H1 (cell line): ENCODE results near the gene BABAM2. TPM values are rescaled to one million over a fixed set of nuclear protein-coding genes. Genes with fewer than 3 reads are reported as not detected.

Experiments
- CTCF ChIA-PET: fragments of 300-600 bp; sonication (Branson Sonifier 250); formaldehyde crosslinking; loops from one replicate; lab custom pipeline; 2021; ENCODE audit not compliant: partially characterized antibody; lab: Charles Lee
- POLR2A ChIA-PET: fragments of 300-600 bp; sonication (Branson Sonifier 250); formaldehyde crosslinking; loops from one replicate; lab custom pipeline; 2021; ENCODE audit warnings: inconsistent platforms; ENCODE audit not compliant: partially characterized antibody; lab: Charles Lee
- DNase-seq, 2 experiments: peaks; one replicate each; pipeline versions ENCODE4 v3.0.0 to v3.0.0-alpha.2; 2010 to 2022; ENCODE audit warnings: low spot score in 2 of 2, low read depth in 1 of 2, mixed read lengths in 1 of 2
- FAIRE-seq: peaks from 2 replicates; lab custom pipeline; 2011; peaks lifted over from hg19 to GRCh38; lab: Jason Lieb, UNC
- H2AFZ ChIP-seq: 2 replicates; pipeline ENCODE4 v1.8.1; 2012; ENCODE audit warnings: low read length, inconsistent platforms
- H2AK5ac ChIP-seq: 2 replicates; pipeline ENCODE4 v1.6.1; 2013; ENCODE audit warnings: low read depth, low read length
- H2BK120ac ChIP-seq: replicated peaks from 2 replicates; pipeline ENCODE3; 2013; ENCODE audit warnings: low read depth, low read length, inconsistent platforms
- H2BK12ac ChIP-seq: 2 replicates; pipeline ENCODE4 v1.6.1; 2013; ENCODE audit warnings: low read depth, low read length
- H2BK15ac ChIP-seq: 2 replicates; pipeline ENCODE4 v1.6.1; 2013; ENCODE audit warnings: low read length
- H2BK20ac ChIP-seq: 2 replicates; pipeline ENCODE4 v1.6.1; 2013; ENCODE audit warnings: low read length
- H2BK5ac ChIP-seq: 2 replicates; pipeline ENCODE4 v1.6.1; 2013; ENCODE audit warnings: low read depth, low read length
- H3K14ac ChIP-seq: 2 replicates; pipeline ENCODE4 v1.6.1; 2013; ENCODE audit warnings: inconsistent platforms; ENCODE audit not compliant: insufficient read length
- H3K18ac ChIP-seq: 2 replicates; pipeline ENCODE4 v1.6.1; 2013; ENCODE audit warnings: low read length; ENCODE audit errors: extremely low read depth
- H3K23ac ChIP-seq: 2 replicates; pipeline ENCODE4 v1.6.1; 2013; ENCODE audit warnings: inconsistent platforms; ENCODE audit not compliant: insufficient read length
- H3K23me2 ChIP-seq: 2 replicates; pipeline ENCODE4 v1.6.1; 2013; ENCODE audit warnings: low read depth, low read length
- H3K27ac ChIP-seq: 2 replicates; pipeline ENCODE4 v1.6.1; 2011; ENCODE audit warnings: low read depth, low read length, inconsistent platforms
- H3K27me3 ChIP-seq, 4 experiments: replicated peaks in 1 of 4; 1 replicate in 1 of 4; 2 replicates in 3 of 4; pipeline versions ENCODE4 v1.6.1 to v1.8.1; 2011 to 2013; ENCODE audit warnings: low read length in 3 of 4, mild to moderate bottlenecking in 3 of 4, inconsistent platforms in 2 of 4, mixed read lengths in 2 of 4, moderate library complexity in 1 of 4; ENCODE audit not compliant: control insufficient read depth in 3 of 4, insufficient read depth in 3 of 4; ENCODE audit errors: extremely low read depth in 1 of 4
- H3K36me3 ChIP-seq, 4 experiments: 2 replicates each; pipeline versions ENCODE4 v1.6.1 to v1.8.1; 2011 to 2013; ENCODE audit warnings: mild to moderate bottlenecking in 4 of 4, low read length in 3 of 4, moderate library complexity in 2 of 4, control low read depth in 1 of 4, inconsistent platforms in 1 of 4; ENCODE audit not compliant: insufficient read depth in 4 of 4, control insufficient read depth in 2 of 4
- H3K4ac ChIP-seq: replicated peaks from 2 replicates; pipeline ENCODE3; 2013; ENCODE audit warnings: low read length, low read depth, mixed read lengths, inconsistent platforms; ENCODE audit not compliant: insufficient read length
- H3K4me1 ChIP-seq, 4 experiments: replicated peaks in 1 of 4; 1 replicate in 1 of 4; 2 replicates in 3 of 4; pipeline versions ENCODE4 v1.6.1 to v1.8.1; 2011 to 2013; ENCODE audit warnings: low read length in 3 of 4, inconsistent platforms in 2 of 4, mixed read lengths in 1 of 4; ENCODE audit not compliant: insufficient read depth in 4 of 4, control insufficient read depth in 3 of 4
- H3K4me2 ChIP-seq, 2 experiments: 2 replicates each; pipeline versions ENCODE4 v1.6.1 to v1.8.1; 2011 to 2013; ENCODE audit warnings: low read depth in 2 of 2, low read length in 2 of 2, control low read depth in 1 of 2, inconsistent platforms in 1 of 2, mild to moderate bottlenecking in 1 of 2; ENCODE audit not compliant: insufficient read depth in 1 of 2
- H3K4me3 ChIP-seq, 4 experiments: fragments of 200-600, 300-600 bp in 1 of 4; sonication (generic), shearing (Covaris generic), sonication (Bioruptor Twin) in 1 of 4; 2 replicates each; pipeline versions ENCODE4 v1.5.1 to v1.8.1; 2011 to 2016; ENCODE audit warnings: low read length in 4 of 4, low read depth in 3 of 4, control low read depth in 2 of 4, inconsistent platforms in 2 of 4, mild to moderate bottlenecking in 2 of 4, mixed read lengths in 1 of 4, moderate library complexity in 1 of 4; ENCODE audit not compliant: insufficient read depth in 2 of 4; ENCODE audit errors: extremely low read depth in 1 of 4
- H3K56ac ChIP-seq: replicated peaks from 2 replicates; pipeline ENCODE3; 2013; ENCODE audit warnings: low read depth, mild to moderate bottlenecking, mixed read lengths, low read length, inconsistent platforms; ENCODE audit not compliant: insufficient read length
- H3K79me1 ChIP-seq: 2 replicates; pipeline ENCODE4 v1.6.1; 2013; ENCODE audit warnings: low read depth, low read length, control low read depth
- H3K79me2 ChIP-seq, 2 experiments: 2 replicates each; pipeline versions ENCODE4 v1.6.1 to v1.8.1; 2012 to 2013; ENCODE audit warnings: low read length in 2 of 2, mild to moderate bottlenecking in 2 of 2, inconsistent platforms in 1 of 2; ENCODE audit not compliant: insufficient read depth in 2 of 2, control insufficient read depth in 1 of 2
- H3K9ac ChIP-seq, 4 experiments: replicated peaks in 1 of 4; 1 replicate in 1 of 4; 2 replicates in 3 of 4; pipeline versions ENCODE4 v1.6.1 to v1.8.1; 2011 to 2013; ENCODE audit warnings: low read depth in 3 of 4, low read length in 3 of 4, control low read depth in 2 of 4, mild to moderate bottlenecking in 2 of 4, moderate library complexity in 2 of 4, inconsistent platforms in 1 of 4; ENCODE audit errors: extremely low read depth in 1 of 4
- H3K9me3 ChIP-seq, 2 experiments: 2 replicates each; pipeline versions ENCODE4 v1.6.1 to v1.8.1; 2012 to 2013; ENCODE audit warnings: mild to moderate bottlenecking in 2 of 2, moderate library complexity in 2 of 2, control low read depth in 1 of 2, inconsistent platforms in 1 of 2, low read depth in 1 of 2, low read length in 1 of 2, mixed read lengths in 1 of 2; ENCODE audit not compliant: insufficient read depth in 2 of 2
- H4K20me1 ChIP-seq, 2 experiments: replicated peaks in 1 of 2; 2 replicates each; pipeline versions ENCODE3 to v1.8.1; 2011 to 2013; ENCODE audit warnings: inconsistent platforms in 2 of 2, low read length in 2 of 2, mild to moderate bottlenecking in 1 of 2; ENCODE audit not compliant: insufficient read depth in 2 of 2, control insufficient read depth in 1 of 2
- H4K5ac ChIP-seq: 2 replicates; pipeline ENCODE4 v1.6.1; 2013; ENCODE audit warnings: low read length, low read depth, mixed read lengths, inconsistent platforms; ENCODE audit not compliant: insufficient read length
- H4K8ac ChIP-seq: 2 replicates; pipeline ENCODE4 v1.8.0; 2013; ENCODE audit warnings: mild to moderate bottlenecking, moderate library complexity, low read length, inconsistent platforms; ENCODE audit not compliant: insufficient read depth; ENCODE audit errors: extremely low read depth
- H4K91ac ChIP-seq: replicated peaks from 2 replicates; pipeline ENCODE3; 2013; ENCODE audit warnings: low read length, mixed read lengths, inconsistent platforms; ENCODE audit not compliant: insufficient read length
- CBX8 ChIP-seq: fragments of 300-800, 300-1000 bp; sonication (generic); IDR thresholded peaks from 2 replicates; pipeline ENCODE4 v1.7.1; 2016; ENCODE audit warnings: low read depth, low read length, borderline replicate concordance
- EZH2 ChIP-seq: fragments of 200-600 bp; sonication (generic); IDR thresholded peaks from 2 replicates; pipeline ENCODE4 v1.7.1; 2012; ENCODE audit warnings: low read depth, mild to moderate bottlenecking, moderate library complexity, low read length, inconsistent platforms; ENCODE audit not compliant: severe bottlenecking
- FOSL1 ChIP-seq: IDR thresholded peaks from 2 replicates; pipeline ENCODE4 v1.6.1; 2011; ENCODE audit warnings: mild to moderate bottlenecking, low read depth, low read length, moderate library complexity; ENCODE audit not compliant: insufficient read depth
- GABPA ChIP-seq: IDR thresholded peaks from 2 replicates; pipeline ENCODE4 v1.6.1; 2011; ENCODE audit warnings: mild to moderate bottlenecking, low read length, moderate library complexity, borderline replicate concordance; ENCODE audit not compliant: insufficient read depth
- NRF1 ChIP-seq: IDR thresholded peaks from 2 replicates; pipeline ENCODE4 v1.6.1; 2011; ENCODE audit warnings: mild to moderate bottlenecking, low read depth, low read length, improper control_type of control experiment
- RNF2 ChIP-seq: fragments of 200-900, 300-1000 bp; sonication (generic); IDR thresholded peaks from 2 replicates; pipeline ENCODE4 v1.7.1; 2016; ENCODE audit warnings: borderline replicate concordance, low read depth, mild to moderate bottlenecking, antibody characterized with exemption, low read length; ENCODE audit not compliant: poor library complexity, severe bottlenecking; ENCODE audit errors: missing control alignments
- SIN3A ChIP-seq, 2 experiments: IDR thresholded peaks in 1 of 2; conservative IDR thresholded peaks in 1 of 2; 2 replicates each; pipeline ENCODE4 v1.6.1; 2011 to 2012; ENCODE audit warnings: low read length in 2 of 2, improper control_type of control experiment in 1 of 2, low read depth in 1 of 2, mild to moderate bottlenecking in 1 of 2
- WGBS, 2 experiments: shearing (Covaris generic) in 1 of 2; methylation state at CpG; one replicate each; pipeline versions ENCODE4 v1.1.6 to v1.1.7; 2013 to 2015; ENCODE audit warnings: low lambda C conversion rate in 2 of 2, mixed read lengths in 2 of 2, inconsistent platforms in 1 of 2, low coverage in 1 of 2, missing lambda C conversion rate in 1 of 2; ENCODE audit not compliant: insufficient replicate concordance in 2 of 2, insufficient coverage in 1 of 2, insufficient read length in 1 of 2; ENCODE audit errors: extremely low coverage in 1 of 2, missing lambda C conversion rate in 1 of 2; 5-methylcytosine and 5-hydroxymethylcytosine counted together
- polyA plus RNA-seq, 7 experiments: library from polyadenylated mRNA; depleted of rRNA in 3 of 7; stranded (reverse) in 5 of 7; unstranded in 2 of 7; fragments of >200 nt in 5 of 7; fragments of 200-250 nt in 2 of 7; gene quantifications; 1 replicate in 5 of 7; 2 replicates in 1 of 7; 4 replicates in 1 of 7; pipeline versions ENCODE4 v1.2.1 to v1.2.3, GENCODE V29; 2011 to 2013; ENCODE audit warnings: missing spikeins in 2 of 7, mixed read lengths in 2 of 7
- total RNA-seq: library from RNA; stranded (reverse); fragmentation: NEBNext Ultra II Directional; extraction: Animal tissue kit (Norgen Biotek cat#: 25700); gene quantifications from 2 replicates; pipeline ENCODE4 v1.2.1, GENCODE V29; 2021

Gene BABAM2
- total and polyA plus RNA-seq, 2 of the 8 experiments (the other 6 are each of a cell fraction or from before 2014, with no cell fraction given) = 15.8 to 20.9 TPM

DNA sequence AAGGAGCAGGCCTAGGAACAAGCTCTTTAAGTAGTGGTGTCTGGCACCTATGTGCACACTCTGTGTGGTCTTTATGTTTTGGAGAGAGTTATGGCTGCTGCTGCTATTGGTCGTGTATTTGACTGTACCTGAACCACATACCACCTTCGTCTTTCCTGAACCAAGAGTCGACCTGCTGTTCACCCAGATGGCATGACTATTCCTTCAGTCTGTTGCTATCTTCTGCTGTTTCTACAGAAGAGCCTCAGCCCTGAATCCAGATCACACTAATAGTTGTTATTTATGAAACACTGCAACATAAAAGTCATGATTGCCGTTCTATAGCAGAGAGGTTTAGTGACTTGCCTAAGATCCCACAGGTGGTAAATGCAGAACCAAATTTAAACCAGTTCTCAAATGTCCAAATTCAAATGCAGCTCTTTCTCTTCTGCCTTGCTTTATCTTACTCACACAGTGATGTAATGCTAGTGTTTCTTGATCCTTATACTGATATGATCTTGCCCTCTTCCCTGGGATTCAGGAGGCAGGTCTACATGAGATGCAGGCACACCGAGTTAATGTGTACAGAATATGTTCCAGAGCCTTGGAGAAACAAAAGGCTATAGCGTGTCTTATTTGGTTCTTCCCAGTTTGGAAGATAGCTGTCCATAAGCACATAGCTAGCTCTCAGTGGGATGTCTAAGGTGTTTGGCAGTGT lies 380.1 kb downstream of the BABAM2 start:
- FAIRE-seq = no peak
- Histone ChIP-seq H3K9me3 (no peaks in the 10 kb centered on the region), H3K14ac (no peak overlapping the region), H4K8ac (no peak overlapping the region), H4K20me1 (no peaks in the 10 kb centered on the region), H4K5ac (no peak overlapping the region), H2AFZ (no peak overlapping the region), H2BK120ac (no peak overlapping the region), H3K9ac (no peak overlapping the region), H3K56ac (no peak overlapping the region), H3K23ac (no peak overlapping the region), H3K36me3 (no peaks in the 10 kb centered on the region), H3K79me1 (no peaks in the 10 kb centered on the region), H3K4me1 (peaks cover 0 to 10% (median 8%) of the 10 kb centered on the region in 4 experiments; a peak in 5 of 7 replicates), H3K4me2 (no peak overlapping the region), H2BK5ac (no peak overlapping the region), H3K27me3 (no peaks in the 10 kb centered on the region), H3K4me3 (no peak overlapping the region), H3K23me2 (no peaks in the 10 kb centered on the region; the same call in 1 of the 2 replicates), H3K4ac (no peak overlapping the region), H4K91ac (no peak overlapping the region), H2BK12ac (no peak overlapping the region), H3K18ac (no peak overlapping the region), H3K79me2 (no peaks in the 10 kb centered on the region), H2AK5ac (peak overlapping the region; percentile 75; the same call in 1 of the 2 replicates), H3K27ac (no peak overlapping the region), H2BK20ac (no peak overlapping the region), H2BK15ac (no peak overlapping the region)
- no peak for DNase-seq
- ChIA-PET POLR2A (no interaction called here), CTCF (interaction anchor here (1.0 to 1.4 kb wide), 4 partner anchors 8 to 62 kb away, joined by 3 to 4 read pairs (median 3); no protein-coding TSS in a partner anchor)
- no peak for TF ChIP-seq RNF2
- TF ChIP-seq GABPA = no peak
- TF ChIP-seq NRF1 = no peak
- no peak for TF ChIP-seq CBX8
- TF ChIP-seq EZH2 = no peak
- TF ChIP-seq FOSL1 = no peak
- TF ChIP-seq SIN3A (conservative IDR thresholded peaks at IDR 0.05 in 1 of 2, IDR thresholded peaks at IDR 0.05 in 1 of 2; ENCODE audit: low read depth in 1 of 2, low read length in 2 of 2) = no peak
- 88% methylated on average over 6 of the region's 6 CpGs; no CpG with 5 or more reads in 1 of the 2 experiments for WGBS, 2 experiments
